Astrocyte of the spinal cord (primary cell): ENCODE measurements around the gene GRHL3.

Source experiments
- DNase-seq: peaks from one replicate; pipeline ENCODE4 v3.0.0; 2011; ENCODE audit warnings: low read depth, low spot score
- H3K4me3 ChIP-seq: 2 replicates; pipeline ENCODE4 v1.5.1; 2011; ENCODE audit warnings: low read depth, mild to moderate bottlenecking, low read length, moderate library complexity
- CTCF ChIP-seq: IDR thresholded peaks from 2 replicates; pipeline ENCODE4 v1.5.1; 2012; ENCODE audit warnings: low read depth, mild to moderate bottlenecking, low read length, inconsistent platforms
- in situ Hi-C: cut with HindIII; loops from 2 replicates; pipeline ENCODE4 v1.10.0; 2017; ENCODE audit warnings: low sequenced_read_pairs

The GRHL3 gene

GRCh38 chr1:24381256-24381655, 62.1 kb downstream of the GRHL3 start:
- in situ Hi-C loops: no loop called here
- no peak for TF ChIP-seq CTCF
- no peak overlapping the region for H3K4me3 ChIP-seq
- no peak for DNase-seq

GRCh38 chr1:24382165-24382577, 63.0 kb downstream of the GRHL3 start:
- no peak for DNase-seq
- no peak overlapping the region for H3K4me3 ChIP-seq
- in situ Hi-C loops: no loop called here
- TF ChIP-seq CTCF: no peak

- no peak for TF ChIP-seq CTCF
- in situ Hi-C loops: no loop called here
- no peak overlapping the region for H3K4me3 ChIP-seq
These were observed 64.3 kb downstream of the GRHL3 start for GRCh38 chr1:24383381-24383940.

GRCh38 chr1:24384251-24385090, 65.3 kb downstream of the GRHL3 start:
- in situ Hi-C loops: no loop called here
- H3K4me3 ChIP-seq: no peak overlapping the region
- DNase-seq: peak; percentile 80
- no peak for TF ChIP-seq CTCF

More at GRCh38 chr1:24383381-24383940, 64.3 kb downstream of the GRHL3 start:
- no peak for DNase-seq

GRCh38 chr1:24385160-24385940, 66.2 kb downstream of the GRHL3 start:
- peak; percentile 39 for DNase-seq
- in situ Hi-C loops: no loop called here
- H3K4me3 ChIP-seq: no peak overlapping the region
- TF ChIP-seq CTCF: peak; percentile 60

- TF ChIP-seq CTCF: no peak
- DNase-seq: no peak
- H3K4me3 ChIP-seq: no peak overlapping the region
- in situ Hi-C loops: no loop called here
These were observed 67.1 kb downstream of the GRHL3 start for GRCh38 chr1:24386241-24386640.
